A204.1 (cell line): Measurements from ENCODE around the gene HBZ.
"Not testable (repeated sequence)": the region's sequence is repeated elsewhere in the genome, so short reads cannot be mapped to it uniquely, and the experiment has no call there.

Source experiments
- FAIRE-seq: peaks from 2 replicates; lab custom pipeline; 2012; peaks lifted over from hg19 to GRCh38; lab: Jason Lieb, UNC

HBZ gene

DNA sequence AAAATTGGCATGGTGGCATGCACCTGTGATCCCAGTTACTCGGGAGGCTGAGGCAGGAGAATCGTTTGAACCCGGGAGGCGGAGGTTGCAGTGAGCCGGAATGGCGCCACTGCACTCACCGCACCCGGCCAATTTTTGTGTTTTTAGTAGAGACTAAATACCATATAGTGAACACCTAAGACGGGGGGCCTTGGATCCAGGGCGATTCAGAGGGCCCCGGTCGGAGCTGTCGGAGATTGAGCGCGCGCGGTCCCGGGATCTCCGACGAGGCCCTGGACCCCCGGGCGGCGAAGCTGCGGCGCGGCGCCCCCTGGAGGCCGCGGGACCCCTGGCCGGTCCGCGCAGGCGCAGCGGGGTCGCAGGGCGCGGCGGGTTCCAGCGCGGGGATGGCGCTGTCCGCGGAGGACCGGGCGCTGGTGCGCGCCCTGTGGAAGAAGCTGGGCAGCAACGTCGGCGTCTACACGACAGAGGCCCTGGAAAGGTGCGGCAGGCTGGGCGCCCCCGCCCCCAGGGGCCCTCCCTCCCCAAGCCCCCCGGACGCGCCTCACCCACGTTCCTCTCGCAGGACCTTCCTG is 27.7 kb downstream of the HBZ start, which contains the start of gene HBQ1:
TSS of gene HBQ1 (plus strand) at position 359 of the 575 bp plus-strand sequence. CDS start at position 387, 28 bp downstream.
- no peak for FAIRE-seq

DNA sequence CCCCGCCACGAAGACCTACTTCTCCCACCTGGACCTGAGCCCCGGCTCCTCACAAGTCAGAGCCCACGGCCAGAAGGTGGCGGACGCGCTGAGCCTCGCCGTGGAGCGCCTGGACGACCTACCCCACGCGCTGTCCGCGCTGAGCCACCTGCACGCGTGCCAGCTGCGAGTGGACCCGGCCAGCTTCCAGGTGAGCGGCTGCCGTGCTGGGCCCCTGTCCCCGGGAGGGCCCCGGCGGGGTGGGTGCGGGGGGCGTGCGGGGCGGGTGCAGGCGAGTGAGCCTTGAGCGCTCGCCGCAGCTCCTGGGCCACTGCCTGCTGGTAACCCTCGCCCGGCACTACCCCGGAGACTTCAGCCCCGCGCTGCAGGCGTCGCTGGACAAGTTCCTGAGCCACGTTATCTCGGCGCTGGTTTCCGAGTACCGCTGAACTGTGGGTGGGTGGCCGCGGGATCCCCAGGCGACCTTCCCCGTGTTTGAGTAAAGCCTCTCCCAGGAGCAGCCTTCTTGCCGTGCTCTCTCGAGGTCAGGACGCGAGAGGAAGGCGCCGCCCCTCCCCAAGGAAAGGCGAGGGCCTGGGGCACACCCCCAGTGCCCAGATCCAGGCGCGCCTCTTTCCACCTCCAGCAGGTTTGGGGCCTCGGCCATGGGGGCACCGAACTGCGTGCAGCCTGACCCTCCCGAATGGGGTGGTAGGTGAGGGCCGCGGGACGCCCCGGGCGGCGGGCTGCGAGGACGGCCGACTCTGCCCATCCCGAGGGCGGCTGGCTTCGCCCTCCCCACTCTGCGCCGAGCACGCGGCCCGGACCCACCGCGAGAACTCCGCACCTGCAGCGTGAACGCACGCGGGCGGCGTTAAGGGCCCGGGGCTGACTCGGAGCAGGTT is 28.5 kb downstream of the HBZ start:
- no peak for FAIRE-seq

DNA sequence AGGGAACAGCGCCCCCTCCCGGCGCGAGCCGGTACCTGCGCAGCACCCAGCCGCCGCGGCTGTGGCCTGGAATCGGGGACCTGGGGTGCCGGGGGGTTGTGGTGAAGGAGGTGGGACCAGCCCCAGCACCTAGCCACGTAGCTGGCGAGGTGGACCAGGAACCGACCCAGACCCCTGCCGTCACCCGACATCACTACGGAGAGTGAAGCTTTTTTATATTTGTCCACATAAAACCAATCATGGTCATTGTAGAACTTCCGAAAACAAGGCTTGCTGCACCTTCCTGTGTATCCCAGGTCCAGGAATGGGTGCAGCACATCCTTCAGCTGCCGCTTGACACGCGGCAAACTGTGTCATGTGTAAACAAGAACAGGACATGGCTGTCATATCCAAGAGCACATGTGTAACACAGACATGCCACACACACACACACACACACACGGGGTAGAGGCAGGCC is 29.1 kb downstream of the HBZ start:
- no peak for FAIRE-seq

GRCh38 chr16:183005-183404 is 30.6 kb downstream of the HBZ start:
- FAIRE-seq = no peak

DNA sequence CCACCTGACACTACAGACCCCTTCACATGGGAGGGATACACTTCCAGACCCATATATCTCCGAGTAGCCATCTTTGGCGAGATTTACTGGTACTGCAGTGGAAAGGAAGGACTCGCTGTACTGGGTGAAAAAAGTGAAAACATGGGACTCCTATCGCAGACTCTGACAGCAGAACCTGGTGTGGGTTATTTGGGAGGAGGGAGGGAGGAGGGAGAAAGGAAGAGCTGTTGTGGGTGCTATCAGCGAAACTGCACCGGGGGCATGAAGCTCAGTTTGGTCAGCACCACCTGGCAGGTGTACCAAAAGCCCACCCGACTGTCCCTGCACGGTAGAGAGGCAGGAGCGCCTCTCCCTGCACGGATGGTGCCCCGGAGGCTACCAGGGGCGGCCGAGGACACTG is 32.8 kb downstream of the HBZ start:
- FAIRE-seq = no peak

- FAIRE-seq = no peak
These were observed 33.2 kb downstream of the HBZ start for GRCh38 chr16:185691-186090.

GRCh38 chr16:187330-187729 is 34.9 kb downstream of the HBZ start:
- FAIRE-seq = no peak

- no peak for FAIRE-seq
These were observed 36.2 kb downstream of the HBZ start for GRCh38 chr16:188674-189073.

- no peak for FAIRE-seq
These were observed 37.3 kb downstream of the HBZ start for GRCh38 chr16:189604-190186.

- FAIRE-seq = no peak
These were observed 39.4 kb downstream of the HBZ start for GRCh38 chr16:191831-192230.

GRCh38 chr16:192686-193085 is 40.2 kb downstream of the HBZ start:
- FAIRE-seq = no peak

DNA sequence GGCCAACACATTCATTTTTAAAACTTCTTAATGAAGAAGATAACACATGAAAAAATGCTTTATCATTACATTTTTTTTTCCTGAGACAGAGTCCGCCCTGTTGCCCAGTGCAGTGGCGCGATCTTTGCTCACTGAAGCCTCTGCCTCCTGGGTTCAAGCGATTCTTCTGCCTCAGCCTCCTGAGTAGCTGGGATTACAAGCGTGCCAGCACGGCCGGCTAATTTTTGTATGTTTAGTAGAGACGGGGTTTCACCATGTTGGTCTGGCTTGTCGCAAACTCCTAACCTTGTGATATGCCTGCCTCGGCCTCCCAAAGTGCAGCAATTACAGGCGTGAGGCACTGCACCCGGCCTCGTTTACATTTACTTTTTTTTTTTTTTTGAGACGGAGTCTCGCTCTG is 41.0 kb downstream of the HBZ start:
- FAIRE-seq = no peak

- no peak for FAIRE-seq
These were observed 42.1 kb downstream of the HBZ start for GRCh38 chr16:194516-194915.

DNA sequence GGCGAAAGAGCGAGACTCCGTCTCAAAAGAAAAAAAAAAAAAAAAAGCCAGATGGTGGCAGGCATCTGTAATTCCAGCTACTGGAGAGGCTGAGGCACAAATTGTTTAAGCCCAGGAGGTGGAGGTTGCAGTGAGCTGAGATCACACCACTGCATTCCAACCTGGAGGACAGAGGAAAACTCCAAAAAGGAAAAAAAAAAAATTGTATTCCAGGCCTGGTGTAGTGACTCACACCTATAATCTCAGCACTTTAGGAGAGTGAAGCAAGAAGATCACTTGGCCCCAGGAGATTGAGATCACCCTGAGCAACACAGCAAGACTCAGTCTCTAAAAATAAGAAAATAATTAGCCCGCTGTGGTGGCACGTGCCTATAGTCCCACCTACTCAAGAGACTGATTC is 47.9 kb downstream of the HBZ start:
- no peak for FAIRE-seq

GRCh38 chr16:203246-203645 is 50.8 kb downstream of the HBZ start:
- no peak for FAIRE-seq

DNA sequence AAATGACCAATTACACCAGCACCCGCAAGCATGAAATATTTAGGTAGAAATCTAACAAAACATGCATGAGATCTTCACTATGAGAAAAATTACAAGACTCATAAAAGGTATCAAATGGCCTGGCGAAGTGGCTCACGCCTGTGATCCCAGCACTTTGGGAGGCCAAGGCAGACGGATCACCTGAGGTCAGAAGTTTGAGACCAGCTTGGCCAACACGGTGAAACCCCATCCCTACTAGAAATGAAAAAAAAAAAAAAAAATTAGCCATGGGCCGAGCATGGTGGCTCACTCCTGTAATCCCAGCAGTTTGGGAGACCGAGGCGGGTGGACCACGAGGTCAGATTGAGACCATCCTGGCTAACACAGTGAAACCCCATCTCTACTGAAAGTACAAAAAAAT is 51.6 kb downstream of the HBZ start:
- FAIRE-seq = not testable (repeated sequence)
